ENCODE measurements around the gene HNF1B.

Gene HNF1B

DNA sequence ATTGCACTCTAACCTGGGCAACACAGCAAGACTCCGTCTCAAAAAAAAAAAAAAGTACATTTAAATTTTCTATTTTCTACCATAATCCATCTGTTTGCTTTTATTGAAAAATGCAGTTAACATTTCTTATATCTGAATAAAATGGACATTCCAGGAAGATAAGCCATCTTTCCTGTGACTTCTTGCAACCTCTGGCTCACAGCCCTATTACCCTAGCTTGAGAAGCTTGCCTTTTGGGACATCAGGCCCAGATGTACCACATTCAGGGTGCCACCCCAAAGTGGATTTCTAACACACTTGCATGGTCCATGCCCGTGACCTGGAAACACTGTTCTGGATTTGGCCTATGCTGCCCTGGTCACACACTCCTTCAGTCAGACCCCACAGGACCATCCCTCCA is 71.5 kb downstream of the HNF1B start:
- no peak for DNase-seq (ENCODE audit: low read depth in 2 of 2, low spot score in 1 of 2)

DNA sequence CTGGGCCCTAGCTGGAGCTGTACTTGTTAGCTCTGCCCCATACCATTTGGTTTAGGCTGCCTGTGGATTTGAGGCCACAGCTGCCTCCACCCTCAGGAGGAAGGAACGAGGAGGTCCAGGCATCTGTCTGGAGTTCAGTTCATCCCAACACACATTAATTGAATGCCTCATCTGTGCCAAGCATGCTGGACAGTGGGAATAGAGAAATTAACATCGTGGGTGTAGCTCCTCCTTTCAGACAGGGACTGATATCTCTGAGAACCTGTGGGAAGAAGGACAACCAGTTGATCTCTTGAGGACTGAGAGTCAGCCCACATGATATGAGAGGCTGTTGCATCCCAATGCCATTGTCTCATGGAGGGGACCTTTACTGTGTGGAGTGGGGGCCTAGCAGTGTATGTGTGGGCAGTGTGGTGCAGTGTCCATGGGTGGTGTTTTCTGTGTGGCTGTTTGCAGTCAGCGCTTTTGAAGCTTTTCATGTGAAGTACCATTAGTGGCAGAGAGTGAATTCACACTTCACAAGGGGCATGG is 72.2 kb downstream of the HNF1B start:
- DNase-seq (ENCODE audit: low read depth in 2 of 2, low spot score in 1 of 2): no peak

DNA sequence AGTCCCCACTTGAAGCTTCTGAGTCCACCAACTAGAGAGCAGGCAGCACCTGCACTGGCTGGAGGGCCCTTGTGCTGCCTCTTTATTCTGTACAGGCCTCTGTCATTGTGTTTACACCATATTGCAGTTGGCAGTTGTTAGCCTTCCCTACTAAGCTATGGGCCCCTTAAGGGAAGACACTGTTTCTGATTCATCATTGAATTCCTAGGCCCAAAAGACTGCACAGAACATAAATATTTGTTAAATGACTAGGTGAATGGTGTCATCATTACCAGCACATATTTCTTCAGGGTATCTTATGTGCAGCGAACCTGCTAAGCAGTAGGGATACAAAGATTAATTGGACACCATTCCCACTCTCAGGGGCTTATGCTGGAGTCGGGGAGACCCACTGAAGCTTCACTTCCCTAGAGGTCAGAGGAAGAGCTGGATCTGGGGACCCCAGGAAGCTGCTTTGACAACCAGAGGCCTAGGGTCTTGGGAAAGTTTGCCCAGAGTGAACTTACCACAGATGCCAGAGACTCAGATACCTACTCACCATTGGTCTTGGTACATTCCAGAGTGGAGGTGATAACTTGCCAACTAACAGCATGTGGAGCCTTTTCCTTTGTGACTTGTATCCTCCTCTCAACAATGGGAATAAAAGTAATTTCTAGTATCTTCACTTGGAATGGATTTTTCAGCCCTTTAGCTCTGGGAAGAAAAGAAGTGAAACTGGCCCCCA is 72.9 kb downstream of the HNF1B start:
- DNase-seq (ENCODE audit: low read depth in 2 of 2, low spot score in 1 of 2): no peak

DNA sequence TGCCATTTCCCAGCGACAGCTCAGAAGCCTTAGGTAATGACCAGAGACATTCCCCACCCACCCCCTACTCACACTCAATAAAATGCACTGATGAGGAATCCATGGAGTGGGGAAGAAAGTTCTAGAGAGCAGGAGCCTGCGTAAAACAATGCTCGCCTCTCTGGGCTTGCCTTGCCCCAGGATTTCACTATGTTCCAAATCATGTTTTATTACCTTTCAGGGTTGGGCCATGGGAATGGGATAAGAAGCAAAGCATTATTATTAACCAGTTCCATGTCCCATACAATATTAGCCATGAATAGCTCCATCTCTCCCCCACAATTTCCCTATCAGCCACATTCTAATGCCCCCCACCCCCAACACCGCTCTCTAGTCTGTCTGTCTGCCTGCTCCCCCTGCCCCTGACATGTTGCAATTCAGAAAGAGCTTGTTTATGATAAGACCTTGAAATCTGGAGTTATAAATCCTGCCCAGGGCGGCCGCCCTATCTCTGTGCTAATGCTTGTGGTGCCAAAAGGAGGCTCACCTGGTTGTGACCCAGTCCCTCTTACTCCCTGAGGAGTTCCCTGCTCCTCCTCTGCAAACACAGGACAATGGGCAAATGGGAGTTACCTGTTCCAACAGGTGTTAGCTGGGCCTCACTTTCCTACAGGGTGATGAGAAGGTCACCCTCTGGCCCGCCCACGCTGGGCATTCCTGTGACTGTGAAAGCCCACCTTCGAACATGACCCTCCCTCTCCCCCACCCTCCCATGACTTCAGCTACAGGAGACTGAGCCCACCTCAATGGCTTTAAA is 73.6 kb downstream of the HNF1B start:
- DNase-seq (ENCODE audit: low read depth in 2 of 2, low spot score in 1 of 2): no peak

DNA sequence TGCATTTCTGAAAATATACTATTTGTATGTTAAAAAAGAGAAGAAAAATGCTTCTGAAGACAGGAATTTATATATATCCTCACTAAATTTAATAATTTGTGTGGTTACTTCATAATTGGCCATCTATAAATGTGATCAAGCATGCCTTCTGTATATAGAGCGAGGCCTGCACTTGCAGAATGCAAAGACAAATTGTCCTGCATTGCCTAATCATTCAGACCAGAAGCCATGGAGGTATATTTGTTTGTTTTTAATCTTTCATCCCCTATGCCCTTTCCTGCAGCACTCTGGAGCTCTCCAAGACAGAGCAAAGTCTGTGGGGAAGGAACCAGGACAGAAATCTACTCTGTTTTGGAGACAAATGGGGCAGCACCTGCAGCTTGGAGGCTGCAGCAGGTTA is 77.8 kb downstream of the HNF1B start:
- no peak for DNase-seq (ENCODE audit: low read depth in 2 of 2, low spot score in 1 of 2)

DNA sequence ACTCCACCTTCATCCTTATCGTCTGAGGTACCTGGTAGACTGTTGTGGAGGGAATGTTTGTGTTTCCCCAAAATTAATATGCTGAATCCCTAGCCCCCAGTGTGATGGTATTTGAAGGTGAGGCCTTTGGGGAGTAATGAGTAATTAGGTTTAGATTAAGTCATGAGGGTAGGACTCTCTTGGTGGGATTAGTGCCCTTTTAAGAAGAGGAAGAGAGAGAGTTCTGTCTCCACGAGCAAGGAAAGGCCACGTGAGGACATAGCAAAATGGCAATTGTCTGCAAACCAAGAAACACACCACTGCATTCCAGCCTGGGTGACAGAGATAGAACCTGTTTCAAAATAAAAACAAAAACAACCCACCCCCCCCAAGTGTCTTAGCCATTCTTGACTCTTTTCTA is 80.6 kb downstream of the HNF1B start:
- no peak for DNase-seq (ENCODE audit: low read depth in 2 of 2, low spot score in 1 of 2)

DNA sequence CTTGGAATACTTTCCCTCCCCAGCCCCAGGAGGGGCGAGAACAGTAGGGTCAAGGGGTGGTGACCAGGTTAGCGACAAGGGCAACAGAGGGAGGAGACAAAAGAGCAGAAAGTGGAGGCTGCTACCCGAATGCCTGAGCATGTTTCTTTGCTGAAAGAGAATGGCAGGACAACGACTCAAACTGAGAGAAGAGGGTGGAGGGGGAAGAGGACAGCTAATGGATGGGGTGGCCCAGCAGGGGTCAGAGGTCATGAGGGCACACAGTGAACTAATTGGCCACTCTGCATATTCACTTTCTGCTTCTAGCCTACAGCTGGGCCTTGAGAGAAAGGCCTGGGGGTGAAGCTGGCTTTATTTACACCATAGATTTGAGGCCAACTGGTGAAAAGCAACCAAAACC is 82.5 kb downstream of the HNF1B start:
- no peak for DNase-seq (ENCODE audit: low read depth in 2 of 2, low spot score in 1 of 2)

DNA sequence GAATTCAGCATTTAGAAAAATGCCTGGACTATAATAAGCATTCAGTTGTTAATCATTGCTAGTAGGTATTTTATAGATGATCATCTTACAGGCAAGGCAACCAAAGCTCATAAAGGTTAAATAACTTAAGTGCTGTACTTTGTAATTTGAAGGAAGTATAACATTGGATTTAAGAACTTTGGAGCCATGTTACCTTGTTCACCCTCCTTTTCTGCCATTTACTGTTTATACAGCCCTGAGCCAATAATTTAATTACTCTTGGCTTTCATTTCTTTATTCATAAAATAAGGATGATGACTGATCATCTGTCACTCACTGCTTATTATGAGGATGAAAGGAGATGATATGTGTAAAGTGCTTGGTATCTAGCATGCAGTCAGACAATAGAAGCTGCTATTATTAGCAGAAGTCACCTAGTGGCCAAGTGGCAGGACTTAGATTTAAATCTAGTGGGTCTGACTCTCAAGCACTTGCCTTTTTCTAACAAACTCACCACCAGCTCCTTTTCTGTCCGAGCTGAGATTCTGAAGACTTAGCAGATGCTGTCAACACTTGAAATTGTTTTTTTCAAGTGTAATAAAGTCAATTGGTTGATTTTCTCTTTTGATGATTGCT is 83.4 kb downstream of the HNF1B start:
- DNase-seq (ENCODE audit: low read depth in 2 of 2, low spot score in 1 of 2): no peak

DNA sequence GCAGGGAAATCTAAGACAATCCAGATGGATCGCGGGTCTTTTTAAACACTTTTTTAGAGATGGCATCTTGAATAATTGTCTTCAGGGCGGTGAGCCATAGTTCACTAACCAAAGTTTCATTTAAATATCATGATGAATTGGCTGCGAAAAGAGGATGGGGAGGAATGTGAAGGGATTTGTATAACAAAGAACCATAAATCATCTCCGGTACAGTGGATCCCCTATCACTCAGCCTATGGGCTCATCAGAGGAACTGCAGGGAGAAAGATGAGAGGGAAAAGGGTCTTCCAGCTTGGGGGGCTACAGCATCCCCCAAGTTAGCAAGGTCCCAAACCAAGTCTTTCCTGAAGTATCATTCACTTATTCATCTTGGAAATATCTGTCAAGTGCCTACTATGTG is 84.9 kb downstream of the HNF1B start:
- no peak for DNase-seq (ENCODE audit: low read depth in 2 of 2, low spot score in 1 of 2)

DNA sequence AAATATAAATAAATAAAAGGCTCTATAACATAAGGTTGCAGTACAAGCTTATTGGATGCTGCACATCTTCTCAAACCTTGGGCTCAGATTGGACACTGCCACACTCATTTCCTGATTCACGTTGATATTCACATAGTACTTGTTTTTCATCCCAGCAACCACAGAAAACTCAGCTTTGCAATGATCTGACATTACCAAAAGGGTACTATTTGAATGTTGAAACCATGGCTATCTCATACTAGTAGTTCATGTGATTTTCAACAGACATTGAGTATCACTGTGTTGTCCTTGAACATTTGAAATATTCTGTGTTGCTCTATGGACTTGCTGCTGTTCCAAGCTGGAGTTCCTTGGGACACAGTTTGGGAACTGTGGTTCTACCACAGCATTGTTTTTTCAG is 87.7 kb downstream of the HNF1B start:
- no peak for DNase-seq (ENCODE audit: low read depth in 2 of 2, low spot score in 1 of 2)

DNA sequence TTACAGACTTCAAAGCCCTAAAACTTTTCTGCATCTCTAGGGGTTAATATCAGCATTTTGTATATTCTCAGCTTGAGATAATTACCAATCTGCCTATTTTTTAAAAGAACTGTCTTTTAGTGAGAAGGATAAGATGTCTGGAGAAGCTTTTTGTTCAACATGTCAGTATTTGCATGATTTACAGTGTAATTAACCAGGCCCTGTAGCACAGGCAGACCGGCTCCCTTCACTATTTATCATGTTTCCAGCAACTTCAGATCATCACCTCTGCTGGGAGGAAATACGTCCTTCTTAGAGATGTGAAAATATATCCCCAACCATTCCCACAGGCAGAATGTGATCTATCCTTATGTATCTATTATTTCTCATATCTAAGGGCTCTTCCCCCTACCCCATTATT is 93.0 kb downstream of the HNF1B start:
- DNase-seq (ENCODE audit: low read depth in 2 of 2, low spot score in 1 of 2): no peak

DNA sequence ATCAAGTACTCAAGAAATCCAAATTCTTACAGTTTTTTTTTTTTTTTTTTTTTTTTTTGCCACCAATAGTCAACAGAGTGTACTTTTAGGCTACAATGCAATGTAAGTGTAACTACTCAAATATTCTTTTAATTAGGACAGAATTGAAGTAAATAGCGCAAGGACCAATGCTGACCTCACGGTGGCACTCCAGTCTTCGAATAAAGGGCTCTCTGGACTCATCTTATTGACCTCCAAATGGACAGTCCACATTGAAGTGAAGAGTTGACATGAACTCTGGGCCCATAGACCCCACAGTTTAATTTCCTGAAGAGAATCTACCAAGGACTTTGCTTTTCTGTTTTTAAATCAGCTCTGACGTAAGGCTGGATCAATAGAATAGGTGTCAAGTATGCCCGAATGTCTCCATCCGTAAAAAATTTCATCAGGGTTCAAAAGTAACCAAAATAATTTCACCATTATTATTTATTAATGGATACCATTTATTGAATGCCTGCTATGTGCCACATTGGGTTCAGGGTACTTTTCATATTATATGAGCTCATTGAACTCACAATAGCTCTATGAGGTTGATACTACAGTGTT is 94.3 kb downstream of the HNF1B start:
- no peak for DNase-seq (ENCODE audit: low read depth in 2 of 2, low spot score in 1 of 2)

DNA sequence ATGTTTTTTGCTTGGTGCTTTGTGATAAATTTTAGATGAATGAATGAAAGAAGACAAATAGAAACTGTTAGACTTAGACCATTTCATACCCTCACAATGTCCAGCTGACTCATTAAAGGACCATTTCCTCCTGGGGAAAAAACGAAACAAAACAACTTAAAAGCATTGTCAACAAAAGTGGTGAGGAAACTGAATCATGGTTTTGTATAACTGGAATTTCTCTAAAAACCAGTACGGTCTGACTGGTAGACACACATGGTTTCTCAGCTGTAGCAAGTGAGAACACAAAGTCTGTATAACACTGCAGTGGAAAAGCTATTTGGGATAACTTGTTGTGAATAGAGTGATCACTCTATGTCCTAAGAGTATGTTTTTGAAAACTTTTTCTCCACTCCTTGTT is 96.3 kb downstream of the HNF1B start:
- DNase-seq (ENCODE audit: low read depth in 2 of 2, low spot score in 1 of 2): no peak

DNA sequence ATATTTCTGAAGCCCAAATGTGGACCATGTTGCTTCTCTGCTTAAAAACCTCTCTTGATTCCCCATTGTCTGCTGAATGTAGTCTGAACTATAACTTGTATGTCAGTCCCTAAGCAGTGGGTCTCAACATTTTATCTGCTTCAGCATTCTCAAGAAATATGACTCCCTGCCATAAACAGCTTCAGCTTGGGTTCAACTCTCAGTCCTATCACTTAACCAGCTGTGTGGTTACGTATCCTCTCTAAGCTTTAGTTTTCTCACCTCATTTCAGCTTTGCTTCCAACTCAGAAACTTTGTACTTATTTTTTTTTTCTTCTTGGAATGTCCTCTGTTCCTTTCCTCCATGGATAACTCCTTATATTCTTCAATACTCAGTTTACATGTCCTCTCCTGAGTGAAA is 97.0 kb downstream of the HNF1B start:
- DNase-seq (ENCODE audit: low read depth in 2 of 2, low spot score in 1 of 2): no peak

DNA sequence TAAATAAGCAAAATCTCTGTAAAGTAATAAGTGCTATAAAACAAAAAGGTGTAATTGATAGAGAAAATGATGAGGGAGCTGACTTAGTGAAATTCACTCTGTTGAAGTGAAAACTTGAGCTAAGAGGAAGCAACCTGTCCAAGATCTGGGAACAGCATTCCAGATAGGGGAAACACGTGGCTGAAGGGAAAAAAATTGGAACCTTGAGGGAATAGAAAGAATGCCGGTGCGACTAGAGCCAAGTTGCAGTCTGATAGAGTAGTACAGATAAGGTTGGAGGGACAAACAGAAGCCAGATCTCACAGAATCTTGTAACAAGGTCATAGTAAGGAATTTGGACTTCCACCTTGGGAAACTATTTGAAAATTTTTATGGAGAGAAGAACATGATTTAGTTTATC is 101.0 kb downstream of the HNF1B start:
- DNase-seq (ENCODE audit: low read depth in 2 of 2, low spot score in 1 of 2): no peak

DNA sequence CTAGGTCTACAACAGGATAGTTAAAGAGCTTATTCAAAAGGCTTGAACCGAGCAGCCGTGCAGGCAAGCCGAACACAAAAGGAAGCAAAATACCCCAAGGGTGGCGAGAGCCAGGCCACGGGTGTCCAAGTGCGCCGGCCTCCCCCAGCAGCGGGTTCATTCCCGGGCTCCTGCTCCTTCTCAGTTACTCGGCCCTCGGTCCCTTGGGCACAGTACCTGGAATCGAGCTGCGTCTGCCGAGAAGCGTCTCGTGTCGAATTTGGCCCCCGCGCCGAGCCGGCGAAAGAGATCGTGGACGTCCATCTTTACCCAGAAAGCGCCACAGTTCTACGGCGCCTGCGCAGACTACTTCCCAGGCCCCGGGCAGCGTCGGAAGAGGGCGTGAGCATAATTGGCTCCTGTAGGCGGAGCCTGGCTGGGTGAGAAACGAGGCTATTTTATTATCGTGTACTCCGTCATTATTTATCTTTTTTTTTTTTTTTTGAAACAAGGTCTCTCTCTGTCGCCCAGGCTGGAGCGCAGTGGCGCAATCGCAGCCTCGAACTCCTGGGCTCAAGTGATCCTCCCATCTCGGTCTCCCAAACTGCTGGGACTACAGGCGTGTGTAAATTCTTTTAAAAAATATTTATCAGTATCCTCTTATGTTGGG is 101.6 kb downstream of the HNF1B start, which contains the start of gene DDX52:
DDX52 (minus strand) TSS at position 329 of the 649 bp plus-strand sequence; CDS start at position 303, 26 bp downstream.
- peak; percentile 71 to 77 for DNase-seq (ENCODE audit: low read depth in 2 of 2, low spot score in 1 of 2)

DNA sequence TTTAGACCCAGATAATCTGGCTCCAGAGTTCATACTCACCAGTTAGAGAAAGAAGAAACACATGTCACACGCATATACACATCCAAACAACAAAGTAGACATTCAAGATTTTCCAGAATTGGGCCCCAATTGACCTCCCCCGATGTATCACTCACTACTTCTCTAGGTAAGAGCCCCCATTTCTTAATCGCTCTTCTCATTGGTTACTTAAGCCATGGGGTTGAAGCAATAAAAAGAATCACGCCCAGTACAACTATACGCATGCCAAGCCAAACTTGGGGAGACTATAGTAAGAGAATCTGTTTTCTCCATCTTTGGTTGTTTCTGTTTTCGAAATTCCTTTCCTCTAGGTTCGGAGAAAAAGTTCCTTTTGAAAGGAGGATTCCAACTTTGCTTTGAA is 102.2 kb downstream of the HNF1B start:
- DNase-seq (ENCODE audit: low read depth in 2 of 2, low spot score in 1 of 2): no peak

DNA sequence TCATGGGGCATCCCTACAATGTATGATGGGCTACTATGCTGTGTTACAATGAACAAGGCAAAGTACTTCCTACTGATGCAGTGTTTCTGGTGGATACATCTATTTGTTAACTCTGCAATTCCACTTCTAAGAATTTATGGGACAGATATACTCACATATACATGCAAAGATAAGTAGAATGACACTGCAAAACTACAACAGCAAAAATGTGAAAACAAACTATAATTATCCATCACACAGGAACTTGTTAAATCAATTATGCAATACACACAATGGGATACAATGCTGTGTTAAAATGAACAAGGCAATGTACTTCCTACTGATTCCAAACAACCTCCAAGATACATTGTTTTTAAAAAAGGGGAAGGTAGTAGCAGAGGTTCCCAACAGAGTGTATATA is 104.8 kb downstream of the HNF1B start:
- DNase-seq (ENCODE audit: low read depth in 2 of 2, low spot score in 1 of 2): no peak

DNA sequence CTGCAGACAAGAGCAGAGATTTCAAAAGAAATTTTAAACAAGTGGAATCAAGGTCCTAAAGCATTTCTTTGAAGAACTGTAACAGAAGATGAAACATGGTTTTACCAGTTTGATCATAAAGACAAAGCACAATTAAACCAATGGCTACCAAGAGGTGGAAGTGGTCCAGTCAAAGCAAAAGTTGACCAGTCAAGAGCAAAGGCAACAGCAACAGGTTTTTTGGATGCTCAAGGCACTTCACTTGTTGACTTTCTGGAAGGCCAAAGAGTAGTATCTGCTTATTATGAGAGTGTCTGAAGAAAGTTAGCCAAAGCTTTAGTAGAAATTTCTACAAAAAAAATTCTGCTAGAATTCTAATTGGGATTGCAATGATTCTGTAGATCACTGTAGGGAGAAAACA is 106.9 kb downstream of the HNF1B start:
- no peak for DNase-seq (ENCODE audit: low read depth in 2 of 2, low spot score in 1 of 2)
